BJ (cell line): ENCODE data around the gene SLC8A2. TPM values are rescaled to one million over a fixed set of nuclear protein-coding genes. Genes with fewer than 3 reads are reported as not detected.

Experiments
- CTCF ChIA-PET: fragments of 350-600 bp; formaldehyde crosslinking; extraction: SDS; loops from one replicate; lab custom pipeline; 2021; ENCODE audit warnings: antibody characterized with exemption, inconsistent platforms; lab: Yijun Ruan, JAX
- POLR2A ChIA-PET: fragments of 300-600 bp; sonication (Branson Sonifier 250); formaldehyde crosslinking; extraction: SDS; loops from one replicate; lab custom pipeline; 2021; ENCODE audit warnings: antibody characterized with exemption; lab: Charles Lee
- DNase-seq: peaks from one replicate; pipeline ENCODE4 v3.0.0-alpha.2; 2011; ENCODE audit warnings: low read depth
- H3K27me3 ChIP-seq: 2 replicates; pipeline ENCODE4 v1.6.0; 2011; ENCODE audit warnings: low read length; ENCODE audit not compliant: control insufficient read depth, insufficient read depth
- H3K36me3 ChIP-seq: 2 replicates; pipeline ENCODE4 v1.5.1; 2011; ENCODE audit warnings: low read length; ENCODE audit not compliant: control insufficient read depth, insufficient read depth
- H3K4me3 ChIP-seq: 2 replicates; pipeline ENCODE4 v1.5.1; 2011; ENCODE audit warnings: low read depth, mild to moderate bottlenecking, control low read depth, low read length
- polyA plus RNA-seq: library from polyadenylated mRNA; depleted of rRNA; stranded (reverse); fragments of >200 nt; gene quantifications from 2 replicates; pipeline ENCODE4 v1.2.3, GENCODE V29; 2011
- TF ChIP-seq, protein P1 (sequence below): IDR thresholded peaks from 2 replicates; pipeline ENCODE4 v1.5.1; 2011; ENCODE audit warnings: low read depth, mild to moderate bottlenecking, control low read depth, inconsistent platforms, low read length, moderate library complexity; ENCODE audit not compliant: insufficient read depth

The SLC8A2 gene
- polyA plus RNA-seq, 1 experiment: 0.02 TPM

DNA sequence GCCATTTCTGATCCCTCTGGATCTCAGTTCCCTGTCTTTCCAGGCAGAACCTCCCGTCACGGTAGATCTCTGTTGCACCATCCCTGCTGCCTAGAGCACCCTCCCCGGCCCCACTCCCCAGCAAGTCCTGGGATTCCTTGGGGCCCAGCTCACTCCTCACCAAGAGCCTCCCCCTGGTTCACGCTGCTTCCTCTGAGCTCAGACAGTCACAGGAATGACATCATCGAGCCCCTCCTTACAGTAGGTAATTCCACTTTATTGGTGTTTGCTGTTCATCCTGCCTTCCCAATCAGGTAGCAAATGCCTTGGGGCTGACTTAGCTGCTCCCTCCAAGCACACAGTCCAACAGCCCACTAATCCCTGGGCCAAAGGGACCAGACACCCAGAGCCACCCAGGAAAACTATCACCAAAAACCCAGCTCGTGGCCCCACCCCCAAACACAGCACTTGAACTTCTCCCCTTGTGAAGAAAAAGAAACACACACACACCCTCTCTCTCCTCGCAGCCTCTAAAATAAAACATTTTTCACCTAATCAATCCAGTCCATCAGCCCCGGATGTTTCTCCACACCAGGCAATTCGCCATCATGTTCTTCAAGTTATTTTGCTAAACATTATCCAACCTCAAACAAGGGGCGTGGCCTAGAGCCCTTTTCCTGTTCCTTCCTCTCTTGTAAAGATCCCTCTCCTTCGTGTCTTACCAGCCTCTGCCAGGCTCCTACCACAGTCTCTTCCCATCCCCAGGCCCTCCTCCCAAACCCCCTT, 40.7 kb upstream of the SLC8A2 start:
- POLR2A ChIA-PET: no interaction called here

DNA sequence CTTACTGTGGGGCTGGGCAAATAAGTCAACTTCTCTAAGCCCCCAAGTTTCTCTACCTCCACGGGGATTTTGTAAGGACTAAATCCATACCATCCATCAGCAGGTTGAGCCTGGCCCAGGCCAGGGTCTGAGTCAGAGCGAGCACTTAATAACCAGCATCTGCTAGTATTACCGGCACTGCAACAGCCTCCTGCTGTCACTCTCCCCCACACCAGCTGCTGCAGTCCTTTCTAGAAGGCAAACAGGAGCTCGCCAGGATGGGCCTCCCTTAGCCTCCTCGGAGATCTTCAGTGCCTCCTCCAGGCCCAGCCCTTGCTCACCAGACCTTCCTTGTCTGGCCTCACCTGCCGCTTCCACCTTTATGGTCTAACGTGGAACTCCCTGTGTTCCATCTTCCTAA, 40.0 kb upstream of the SLC8A2 start:
- Histone ChIP-seq H3K27me3 (no peaks in the 10 kb centered on the region), H3K36me3 (peaks cover 4% of the 10 kb centered on the region), H3K4me3 (no peak overlapping the region)
- ChIA-PET POLR2A (interaction anchor here (0.6 kb wide), 1 partner anchor 680 kb away, joined by 3 read pairs; no protein-coding TSS in a partner anchor), CTCF (interaction anchor here (1.3 to 1.4 kb wide), 2 partner anchors 28 to 76 kb away, joined by 6 to 7 read pairs; partner anchors contain the start of gene KPTN)
- no peak for DNase-seq
- TF ChIP-seq, protein P1, sequence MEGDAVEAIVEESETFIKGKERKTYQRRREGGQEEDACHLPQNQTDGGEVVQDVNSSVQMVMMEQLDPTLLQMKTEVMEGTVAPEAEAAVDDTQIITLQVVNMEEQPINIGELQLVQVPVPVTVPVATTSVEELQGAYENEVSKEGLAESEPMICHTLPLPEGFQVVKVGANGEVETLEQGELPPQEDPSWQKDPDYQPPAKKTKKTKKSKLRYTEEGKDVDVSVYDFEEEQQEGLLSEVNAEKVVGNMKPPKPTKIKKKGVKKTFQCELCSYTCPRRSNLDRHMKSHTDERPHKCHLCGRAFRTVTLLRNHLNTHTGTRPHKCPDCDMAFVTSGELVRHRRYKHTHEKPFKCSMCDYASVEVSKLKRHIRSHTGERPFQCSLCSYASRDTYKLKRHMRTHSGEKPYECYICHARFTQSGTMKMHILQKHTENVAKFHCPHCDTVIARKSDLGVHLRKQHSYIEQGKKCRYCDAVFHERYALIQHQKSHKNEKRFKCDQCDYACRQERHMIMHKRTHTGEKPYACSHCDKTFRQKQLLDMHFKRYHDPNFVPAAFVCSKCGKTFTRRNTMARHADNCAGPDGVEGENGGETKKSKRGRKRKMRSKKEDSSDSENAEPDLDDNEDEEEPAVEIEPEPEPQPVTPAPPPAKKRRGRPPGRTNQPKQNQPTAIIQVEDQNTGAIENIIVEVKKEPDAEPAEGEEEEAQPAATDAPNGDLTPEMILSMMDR: no peak

More for the DNA sequence above, 40.7 kb upstream of the SLC8A2 start:
- no peaks in the 10 kb centered on the region for H3K27me3 ChIP-seq
- no peak overlapping the region for H3K4me3 ChIP-seq
- CTCF ChIA-PET: interaction anchor here (0.9 to 1.7 kb wide), 3 partner anchors 11 to 76 kb away, joined by 3 to 6 read pairs (median 6); partner anchors contain the start of gene KPTN
- peak; percentile 9 for DNase-seq
- TF ChIP-seq, protein P1: no peak
- peaks cover 3% of the 10 kb centered on the region for H3K36me3 ChIP-seq

DNA sequence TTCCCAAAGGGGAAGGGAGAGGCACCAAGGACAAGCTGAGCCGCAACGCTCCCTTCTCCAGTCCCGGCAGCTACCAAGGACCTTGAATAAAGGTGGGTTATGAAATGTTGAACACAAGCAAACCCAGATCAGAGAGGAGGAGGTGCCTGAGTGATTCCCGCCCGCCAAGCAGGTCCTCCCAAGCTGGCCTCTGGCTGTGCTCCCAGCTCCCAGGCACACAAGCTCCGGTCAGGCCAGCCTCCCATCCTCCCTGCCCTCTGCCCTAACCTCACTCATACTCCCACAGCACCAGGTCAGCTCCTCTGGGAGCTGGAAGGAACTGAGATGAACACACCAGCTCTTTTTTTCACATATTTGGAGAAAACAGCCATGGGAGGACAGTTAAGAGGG, 39.4 kb upstream of the SLC8A2 start:
- CTCF ChIA-PET: interaction anchor here (1.3 to 1.4 kb wide), 3 partner anchors 27 to 233 kb away, joined by 3 to 7 read pairs (median 6); partner anchors contain the start of gene KPTN

DNA sequence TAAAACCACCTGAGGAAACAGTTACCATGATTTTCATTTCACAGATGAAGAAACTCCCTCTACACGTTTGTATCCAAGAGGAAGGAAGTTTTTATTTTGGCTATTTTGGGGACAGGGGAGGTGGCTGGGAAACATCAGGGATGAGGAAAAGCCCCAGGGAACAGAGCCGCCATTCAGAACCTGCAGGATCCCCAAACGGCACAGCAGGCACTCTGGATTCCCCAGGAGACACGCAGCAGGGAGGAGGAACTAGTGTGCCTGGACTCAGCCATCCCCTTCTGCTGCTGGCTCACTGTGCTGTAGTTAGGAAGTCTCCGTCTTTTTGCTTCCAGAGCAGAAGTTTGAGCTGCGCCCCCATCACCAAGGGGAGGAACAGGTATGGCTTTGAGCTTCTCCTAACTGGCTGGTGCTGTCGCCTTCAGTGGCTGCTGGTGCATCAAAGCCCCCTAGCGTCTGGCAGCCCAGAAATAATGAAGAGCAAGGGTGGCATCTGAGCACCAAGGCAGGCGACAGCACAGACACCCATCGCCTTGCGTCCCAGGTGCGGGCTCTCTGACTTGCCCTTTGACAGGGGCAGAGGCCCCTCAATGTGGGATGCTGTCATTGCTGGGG, 38.9 kb upstream of the SLC8A2 start:
- TF ChIP-seq, protein P1: no peak
- ChIA-PET CTCF (interaction anchor here (1.3 kb wide), 2 partner anchors 27 to 234 kb away, joined by 3 to 7 read pairs; partner anchors contain the start of gene KPTN), POLR2A (interaction anchor here (0.6 kb wide), 1 partner anchor 15 kb away, joined by 3 read pairs; no protein-coding TSS in a partner anchor)
- no peak overlapping the region for H3K4me3 ChIP-seq
- H3K36me3 ChIP-seq: peaks cover 4% of the 10 kb centered on the region
- DNase-seq: no peak
- no peaks in the 10 kb centered on the region for H3K27me3 ChIP-seq

More for the DNA sequence above, 39.4 kb upstream of the SLC8A2 start:
- POLR2A ChIA-PET: interaction anchor here (0.6 kb wide), 2 partner anchors 14 to 679 kb away, joined by 3 read pairs; no protein-coding TSS in a partner anchor
- Histone ChIP-seq H3K4me3 (no peak overlapping the region), H3K27me3 (no peaks in the 10 kb centered on the region), H3K36me3 (peaks cover 4% of the 10 kb centered on the region)
- TF ChIP-seq, protein P1: no peak
- no peak for DNase-seq

DNA sequence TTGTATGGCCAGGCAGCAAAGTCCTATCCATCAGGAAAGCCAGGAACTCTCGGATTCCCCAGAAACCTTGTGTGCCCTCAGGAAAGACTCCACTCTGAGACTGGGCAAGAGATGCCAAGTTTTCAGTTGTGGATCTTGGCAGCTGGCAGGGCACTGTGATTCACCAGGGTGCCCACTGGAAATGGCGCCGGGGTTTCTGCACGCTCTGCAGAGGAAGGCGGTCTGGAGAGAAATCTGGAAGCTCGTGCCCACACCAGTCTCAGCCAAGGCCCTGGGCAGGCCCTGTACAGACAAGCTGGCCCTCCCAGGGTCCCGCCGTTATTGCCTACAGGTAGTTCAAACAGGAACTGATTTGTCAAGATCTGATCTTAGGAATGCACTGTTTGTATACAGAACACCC, 38.3 kb upstream of the SLC8A2 start:
- peaks cover 4% of the 10 kb centered on the region for H3K36me3 ChIP-seq
- TF ChIP-seq, protein P1: no peak
- ChIA-PET POLR2A (no interaction called here), CTCF (interaction anchor here (1.2 to 1.3 kb wide), 2 partner anchors 73 to 235 kb away, joined by 3 read pairs; no protein-coding TSS in a partner anchor)
- DNase-seq: no peak
- no peaks in the 10 kb centered on the region for H3K27me3 ChIP-seq
- no peak overlapping the region for H3K4me3 ChIP-seq
